Left kidney (tissue), 8 donors: ENCODE data around the gene RAB6C. TPM values are rescaled to one million over a fixed set of nuclear protein-coding genes. Genes with fewer than 3 reads are reported as not detected.
"Not testable (repeated sequence)": the region's sequence is repeated elsewhere in the genome, so short reads cannot be mapped to it uniquely, and the experiment has no call there.

Experiments used
- DNase-seq: peaks from one replicate; pipeline ENCODE4 v3.0.0-alpha.2; 2013
- long read RNA-seq, 8 donors: transcript quantifications; one replicate each; lab custom pipeline, GENCODE V29; 2026
- polyA plus RNA-seq: library from polyadenylated mRNA; unstranded; fragments of 120-200 nt; gene quantifications from one replicate; pipeline ENCODE4 v1.2.1, GENCODE V29; 2013; ENCODE audit not compliant: insufficient read length

Gene RAB6C
- polyA plus RNA-seq, result 0.75 TPM
- long read RNA-seq, donor 1, result 0 reads
- long read RNA-seq, donor 2, result 0 reads
- long read RNA-seq, donor 3, result 0 reads
- long read RNA-seq, donor 4, result 0 reads
- long read RNA-seq, donor 5, partial matches to known transcripts, result 0 of 1 reads
- long read RNA-seq, donor 5, other reads (novel, unspliced or antisense), result 0 of 1 reads
- long read RNA-seq, donor 6, partial matches to known transcripts, result 0 of 1 reads
- long read RNA-seq, donor 6, other reads (novel, unspliced or antisense), result 0 of 1 reads
- long read RNA-seq, donor 7, result 0 reads
- long read RNA-seq, donor 8, result 0 reads

GRCh38 chr2:129979629-129980155 lies at the start of gene RAB6C:
TSS of gene RAB6C (plus strand) at chr2:129979666. CDS start at chr2:129980116, 450 bp downstream.
- DNase-seq, result peak; percentile 11

GRCh38 chr2:129930451-129930850 lies 49.0 kb upstream of the RAB6C start:
- no peak for DNase-seq

GRCh38 chr2:129933387-129933786 lies 46.1 kb upstream of the RAB6C start:
- not testable (repeated sequence) for DNase-seq

GRCh38 chr2:129934044-129934822 lies 45.2 kb upstream of the RAB6C start:
- no peak for DNase-seq

GRCh38 chr2:129935118-129935517 lies 44.3 kb upstream of the RAB6C start:
- DNase-seq, result no peak

GRCh38 chr2:129936334-129936934 lies 43.0 kb upstream of the RAB6C start:
- DNase-seq, result peak; percentile 38

GRCh38 chr2:129938850-129939471 lies 40.5 kb upstream of the RAB6C start:
- not testable (repeated sequence) for DNase-seq

GRCh38 chr2:129943456-129943855 lies 36.0 kb upstream of the RAB6C start:
- not testable (repeated sequence) for DNase-seq

GRCh38 chr2:129945557-129945956 lies 33.9 kb upstream of the RAB6C start:
- DNase-seq, result no peak

- DNase-seq, result not testable (repeated sequence)
Observed at GRCh38 chr2:129947712-129948111, 31.8 kb upstream of the RAB6C start.

- DNase-seq, result not testable (repeated sequence)
Observed at GRCh38 chr2:129956171-129956570, 23.3 kb upstream of the RAB6C start.

- no peak for DNase-seq
Observed at GRCh38 chr2:129957891-129958290, 21.6 kb upstream of the RAB6C start.

- not testable (repeated sequence) for DNase-seq
Observed at GRCh38 chr2:129958736-129959135, 20.7 kb upstream of the RAB6C start.

- DNase-seq, result not testable (repeated sequence)
Observed at GRCh38 chr2:129968605-129969004, 10.9 kb upstream of the RAB6C start.

- no peak for DNase-seq
Observed at GRCh38 chr2:129975016-129975774, 4.3 kb upstream of the RAB6C start.

- DNase-seq, result not testable (repeated sequence)
Observed at GRCh38 chr2:129976969-129977368, 2.5 kb upstream of the RAB6C start.

GRCh38 chr2:129977986-129978385 lies 1.5 kb upstream of the RAB6C start:
- no peak for DNase-seq

GRCh38 chr2:129980246-129980645 lies 780 bp downstream of the RAB6C start:
- DNase-seq, result peak; percentile 3

GRCh38 chr2:129981689-129982088 lies 2.2 kb downstream of the RAB6C start:
- DNase-seq, result not testable (repeated sequence)

GRCh38 chr2:129984426-129984825 lies 5.0 kb downstream of the RAB6C start:
- no peak for DNase-seq

GRCh38 chr2:129992415-129993006 lies 13.0 kb downstream of the RAB6C start:
- not testable (repeated sequence) for DNase-seq
